K562 (cell line): ENCODE data around the gene FKBP2. TPM values are rescaled to one million over a fixed set of nuclear protein-coding genes. Genes with fewer than 3 reads are reported as not detected.

Source experiments
- C11orf30 ChIP-seq: fragments of 450-650 bp; IDR thresholded peaks from 2 replicates; pipeline ENCODE4 v1.6.1; 2016; ENCODE audit warnings: low read depth, mild to moderate bottlenecking
- NFE2 ChIP-seq: IDR thresholded peaks from 2 replicates; pipeline ENCODE4 v1.6.1; 2014; ENCODE audit warnings: antibody characterized with exemption, low read depth
- SRSF3 ChIP-seq: fragments of 200-400 bp; formaldehyde crosslinking; IDR thresholded peaks from 2 replicates; pipeline ENCODE4 v1.6.1; 2016; ENCODE audit warnings: mild to moderate bottlenecking, low read length, moderate library complexity; ENCODE audit not compliant: insufficient read depth
- TGIF2 ChIP-seq: sonication (generic); formaldehyde crosslinking; IDR thresholded peaks from 2 replicates; pipeline ENCODE4 v1.8.1; 2022; ENCODE audit warnings: mild to moderate bottlenecking, missing genetic modification reagents, moderate library complexity
- ZNF444 ChIP-seq: fragments of 250-450 bp; sonication (Bioruptor Pico); IDR thresholded peaks from 2 replicates; pipeline ENCODE4 v1.4.0; 2020; ENCODE audit warnings: mild to moderate bottlenecking, moderate library complexity
- polyA plus RNA-seq, 8 experiments: library from polyadenylated mRNA; depleted of rRNA in 4 of 8; stranded (reverse) in 5 of 8; unstranded in 3 of 8; fragments of >200 nt; fragmentation: Nextera tagmentation in 2 of 8; fragmentation: Illumina TruSeq in 1 of 8; extraction: Ambion mirVana in 2 of 8; extraction: Trizol in 1 of 8; gene quantifications; 2 replicates each; pipeline versions ENCODE4 v1.2.1 to v1.2.3, GENCODE V29; 2011 to 2014; ENCODE audit warnings: inconsistent platforms in 1 of 8, missing spikeins in 1 of 8
- total RNA-seq, 7 experiments: library from RNA; depleted of rRNA in 6 of 7; stranded (reverse); fragments of >200 nt in 6 of 7; fragmentation: Illumina TruSeq in 2 of 7; extraction: Trizol in 2 of 7; gene quantifications; 2 replicates each; pipeline versions ENCODE4 v1.2.1 to v1.2.3, GENCODE V29; 2011 to 2021; ENCODE audit warnings: low replicate concordance in 1 of 7
- TF ChIP-seq, protein P1 (sequence below): fragments of 200-600 bp; sonication (generic); IDR thresholded peaks from one replicate; pipeline ENCODE4 v1.6.1; 2012; ENCODE audit warnings: mild to moderate bottlenecking, low read depth, low read length, inconsistent platforms
- TF ChIP-seq, protein P2 (sequence below): fragments of 450-650 bp; IDR thresholded peaks from 2 replicates; pipeline ENCODE4 v1.7.0; 2016; ENCODE audit warnings: borderline replicate concordance
- TF ChIP-seq, protein P3 (sequence below): fragments of 450-650 bp; formaldehyde crosslinking; IDR thresholded peaks from 2 replicates; pipeline ENCODE4 v1.4.0; 2020; ENCODE audit warnings: mild to moderate bottlenecking, moderate library complexity
- TF ChIP-seq, protein P4 (sequence below): fragments of 250-450 bp; sonication (Bioruptor Pico); IDR thresholded peaks from 2 replicates; pipeline ENCODE4 v1.5.1; 2021; ENCODE audit warnings: mild to moderate bottlenecking

The FKBP2 gene
- total and polyA plus RNA-seq, 9 of the 15 experiments (the other 6 are each of a cell fraction or from before 2014, with no cell fraction given) = 3.5 to 151 (median 58.1) TPM

DNA sequence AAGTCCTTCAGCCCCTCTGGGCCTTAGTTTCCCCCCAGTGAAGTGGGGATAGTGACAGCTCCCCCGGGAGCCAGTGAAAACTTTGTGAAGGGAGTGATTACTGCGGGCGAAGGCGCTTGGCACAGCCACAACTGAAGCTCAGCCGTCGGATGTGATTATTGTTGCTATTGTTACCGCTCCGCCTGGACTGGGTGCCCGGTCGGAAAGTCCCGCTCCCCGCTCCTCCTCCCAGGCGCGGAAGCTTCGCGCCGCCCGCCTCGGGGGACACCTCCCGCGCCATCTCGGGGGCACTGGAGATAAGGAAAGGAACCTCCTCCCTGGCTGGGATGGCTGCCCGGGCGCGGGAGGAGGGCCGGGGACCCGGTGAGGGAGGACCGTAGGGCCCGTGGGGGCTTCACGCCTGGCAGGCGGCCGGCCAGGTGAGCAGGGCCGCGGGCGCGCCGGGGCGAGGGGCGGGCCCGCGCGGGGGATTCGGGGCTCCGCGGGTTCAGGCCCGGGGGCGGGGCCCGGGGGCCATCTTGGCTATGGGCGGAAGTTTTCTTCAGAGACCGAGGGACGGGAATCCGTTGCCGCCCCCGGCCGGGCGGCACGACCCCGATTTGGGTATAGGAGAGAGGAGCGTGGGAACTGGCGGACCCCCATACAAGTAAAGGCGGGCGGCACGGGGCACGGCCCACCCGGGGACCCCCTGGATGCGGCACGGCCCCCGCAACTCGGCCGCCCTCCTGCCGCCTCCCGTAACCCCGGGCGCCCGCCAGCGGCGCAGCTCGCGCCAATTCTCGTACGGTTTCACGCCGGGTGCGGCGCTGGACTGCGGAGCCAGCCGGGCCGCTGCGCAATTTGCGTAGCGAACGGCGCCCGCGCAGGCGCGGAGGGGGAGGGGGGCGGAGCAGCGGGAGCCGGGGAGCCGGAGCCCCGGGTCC is 44.3 kb downstream of the FKBP2 start, which contains the start of gene GPR137 (continued):
- TF ChIP-seq, protein P1, sequence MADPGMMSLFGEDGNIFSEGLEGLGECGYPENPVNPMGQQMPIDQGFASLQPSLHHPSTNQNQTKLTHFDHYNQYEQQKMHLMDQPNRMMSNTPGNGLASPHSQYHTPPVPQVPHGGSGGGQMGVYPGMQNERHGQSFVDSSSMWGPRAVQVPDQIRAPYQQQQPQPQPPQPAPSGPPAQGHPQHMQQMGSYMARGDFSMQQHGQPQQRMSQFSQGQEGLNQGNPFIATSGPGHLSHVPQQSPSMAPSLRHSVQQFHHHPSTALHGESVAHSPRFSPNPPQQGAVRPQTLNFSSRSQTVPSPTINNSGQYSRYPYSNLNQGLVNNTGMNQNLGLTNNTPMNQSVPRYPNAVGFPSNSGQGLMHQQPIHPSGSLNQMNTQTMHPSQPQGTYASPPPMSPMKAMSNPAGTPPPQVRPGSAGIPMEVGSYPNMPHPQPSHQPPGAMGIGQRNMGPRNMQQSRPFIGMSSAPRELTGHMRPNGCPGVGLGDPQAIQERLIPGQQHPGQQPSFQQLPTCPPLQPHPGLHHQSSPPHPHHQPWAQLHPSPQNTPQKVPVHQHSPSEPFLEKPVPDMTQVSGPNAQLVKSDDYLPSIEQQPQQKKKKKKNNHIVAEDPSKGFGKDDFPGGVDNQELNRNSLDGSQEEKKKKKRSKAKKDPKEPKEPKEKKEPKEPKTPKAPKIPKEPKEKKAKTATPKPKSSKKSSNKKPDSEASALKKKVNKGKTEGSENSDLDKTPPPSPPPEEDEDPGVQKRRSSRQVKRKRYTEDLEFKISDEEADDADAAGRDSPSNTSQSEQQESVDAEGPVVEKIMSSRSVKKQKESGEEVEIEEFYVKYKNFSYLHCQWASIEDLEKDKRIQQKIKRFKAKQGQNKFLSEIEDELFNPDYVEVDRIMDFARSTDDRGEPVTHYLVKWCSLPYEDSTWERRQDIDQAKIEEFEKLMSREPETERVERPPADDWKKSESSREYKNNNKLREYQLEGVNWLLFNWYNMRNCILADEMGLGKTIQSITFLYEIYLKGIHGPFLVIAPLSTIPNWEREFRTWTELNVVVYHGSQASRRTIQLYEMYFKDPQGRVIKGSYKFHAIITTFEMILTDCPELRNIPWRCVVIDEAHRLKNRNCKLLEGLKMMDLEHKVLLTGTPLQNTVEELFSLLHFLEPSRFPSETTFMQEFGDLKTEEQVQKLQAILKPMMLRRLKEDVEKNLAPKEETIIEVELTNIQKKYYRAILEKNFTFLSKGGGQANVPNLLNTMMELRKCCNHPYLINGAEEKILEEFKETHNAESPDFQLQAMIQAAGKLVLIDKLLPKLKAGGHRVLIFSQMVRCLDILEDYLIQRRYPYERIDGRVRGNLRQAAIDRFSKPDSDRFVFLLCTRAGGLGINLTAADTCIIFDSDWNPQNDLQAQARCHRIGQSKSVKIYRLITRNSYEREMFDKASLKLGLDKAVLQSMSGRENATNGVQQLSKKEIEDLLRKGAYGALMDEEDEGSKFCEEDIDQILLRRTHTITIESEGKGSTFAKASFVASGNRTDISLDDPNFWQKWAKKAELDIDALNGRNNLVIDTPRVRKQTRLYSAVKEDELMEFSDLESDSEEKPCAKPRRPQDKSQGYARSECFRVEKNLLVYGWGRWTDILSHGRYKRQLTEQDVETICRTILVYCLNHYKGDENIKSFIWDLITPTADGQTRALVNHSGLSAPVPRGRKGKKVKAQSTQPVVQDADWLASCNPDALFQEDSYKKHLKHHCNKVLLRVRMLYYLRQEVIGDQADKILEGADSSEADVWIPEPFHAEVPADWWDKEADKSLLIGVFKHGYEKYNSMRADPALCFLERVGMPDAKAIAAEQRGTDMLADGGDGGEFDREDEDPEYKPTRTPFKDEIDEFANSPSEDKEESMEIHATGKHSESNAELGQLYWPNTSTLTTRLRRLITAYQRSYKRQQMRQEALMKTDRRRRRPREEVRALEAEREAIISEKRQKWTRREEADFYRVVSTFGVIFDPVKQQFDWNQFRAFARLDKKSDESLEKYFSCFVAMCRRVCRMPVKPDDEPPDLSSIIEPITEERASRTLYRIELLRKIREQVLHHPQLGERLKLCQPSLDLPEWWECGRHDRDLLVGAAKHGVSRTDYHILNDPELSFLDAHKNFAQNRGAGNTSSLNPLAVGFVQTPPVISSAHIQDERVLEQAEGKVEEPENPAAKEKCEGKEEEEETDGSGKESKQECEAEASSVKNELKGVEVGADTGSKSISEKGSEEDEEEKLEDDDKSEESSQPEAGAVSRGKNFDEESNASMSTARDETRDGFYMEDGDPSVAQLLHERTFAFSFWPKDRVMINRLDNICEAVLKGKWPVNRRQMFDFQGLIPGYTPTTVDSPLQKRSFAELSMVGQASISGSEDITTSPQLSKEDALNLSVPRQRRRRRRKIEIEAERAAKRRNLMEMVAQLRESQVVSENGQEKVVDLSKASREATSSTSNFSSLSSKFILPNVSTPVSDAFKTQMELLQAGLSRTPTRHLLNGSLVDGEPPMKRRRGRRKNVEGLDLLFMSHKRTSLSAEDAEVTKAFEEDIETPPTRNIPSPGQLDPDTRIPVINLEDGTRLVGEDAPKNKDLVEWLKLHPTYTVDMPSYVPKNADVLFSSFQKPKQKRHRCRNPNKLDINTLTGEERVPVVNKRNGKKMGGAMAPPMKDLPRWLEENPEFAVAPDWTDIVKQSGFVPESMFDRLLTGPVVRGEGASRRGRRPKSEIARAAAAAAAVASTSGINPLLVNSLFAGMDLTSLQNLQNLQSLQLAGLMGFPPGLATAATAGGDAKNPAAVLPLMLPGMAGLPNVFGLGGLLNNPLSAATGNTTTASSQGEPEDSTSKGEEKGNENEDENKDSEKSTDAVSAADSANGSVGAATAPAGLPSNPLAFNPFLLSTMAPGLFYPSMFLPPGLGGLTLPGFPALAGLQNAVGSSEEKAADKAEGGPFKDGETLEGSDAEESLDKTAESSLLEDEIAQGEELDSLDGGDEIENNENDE = no peak
- TF ChIP-seq C11orf30 (no peak), NFE2 (no peak), SRSF3 (no peak), TGIF2 (CRISPR knock-in tag) (no peak), ZNF444 (CRISPR knock-in tag) (peak; percentile 64; the same call in 1 of the 2 replicates)
- TF ChIP-seq, protein P2, sequence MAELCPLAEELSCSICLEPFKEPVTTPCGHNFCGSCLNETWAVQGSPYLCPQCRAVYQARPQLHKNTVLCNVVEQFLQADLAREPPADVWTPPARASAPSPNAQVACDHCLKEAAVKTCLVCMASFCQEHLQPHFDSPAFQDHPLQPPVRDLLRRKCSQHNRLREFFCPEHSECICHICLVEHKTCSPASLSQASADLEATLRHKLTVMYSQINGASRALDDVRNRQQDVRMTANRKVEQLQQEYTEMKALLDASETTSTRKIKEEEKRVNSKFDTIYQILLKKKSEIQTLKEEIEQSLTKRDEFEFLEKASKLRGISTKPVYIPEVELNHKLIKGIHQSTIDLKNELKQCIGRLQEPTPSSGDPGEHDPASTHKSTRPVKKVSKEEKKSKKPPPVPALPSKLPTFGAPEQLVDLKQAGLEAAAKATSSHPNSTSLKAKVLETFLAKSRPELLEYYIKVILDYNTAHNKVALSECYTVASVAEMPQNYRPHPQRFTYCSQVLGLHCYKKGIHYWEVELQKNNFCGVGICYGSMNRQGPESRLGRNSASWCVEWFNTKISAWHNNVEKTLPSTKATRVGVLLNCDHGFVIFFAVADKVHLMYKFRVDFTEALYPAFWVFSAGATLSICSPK = no peak
- TF ChIP-seq, protein P3, sequence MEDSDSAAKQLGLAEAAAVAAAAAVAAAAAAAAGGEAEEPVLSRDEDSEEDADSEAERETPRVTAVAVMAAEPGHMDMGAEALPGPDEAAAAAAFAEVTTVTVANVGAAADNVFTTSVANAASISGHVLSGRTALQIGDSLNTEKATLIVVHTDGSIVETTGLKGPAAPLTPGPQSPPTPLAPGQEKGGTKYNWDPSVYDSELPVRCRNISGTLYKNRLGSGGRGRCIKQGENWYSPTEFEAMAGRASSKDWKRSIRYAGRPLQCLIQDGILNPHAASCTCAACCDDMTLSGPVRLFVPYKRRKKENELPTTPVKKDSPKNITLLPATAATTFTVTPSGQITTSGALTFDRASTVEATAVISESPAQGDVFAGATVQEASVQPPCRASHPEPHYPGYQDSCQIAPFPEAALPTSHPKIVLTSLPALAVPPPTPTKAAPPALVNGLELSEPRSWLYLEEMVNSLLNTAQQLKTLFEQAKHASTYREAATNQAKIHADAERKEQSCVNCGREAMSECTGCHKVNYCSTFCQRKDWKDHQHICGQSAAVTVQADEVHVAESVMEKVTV = no peak
- TF ChIP-seq, protein P4, sequence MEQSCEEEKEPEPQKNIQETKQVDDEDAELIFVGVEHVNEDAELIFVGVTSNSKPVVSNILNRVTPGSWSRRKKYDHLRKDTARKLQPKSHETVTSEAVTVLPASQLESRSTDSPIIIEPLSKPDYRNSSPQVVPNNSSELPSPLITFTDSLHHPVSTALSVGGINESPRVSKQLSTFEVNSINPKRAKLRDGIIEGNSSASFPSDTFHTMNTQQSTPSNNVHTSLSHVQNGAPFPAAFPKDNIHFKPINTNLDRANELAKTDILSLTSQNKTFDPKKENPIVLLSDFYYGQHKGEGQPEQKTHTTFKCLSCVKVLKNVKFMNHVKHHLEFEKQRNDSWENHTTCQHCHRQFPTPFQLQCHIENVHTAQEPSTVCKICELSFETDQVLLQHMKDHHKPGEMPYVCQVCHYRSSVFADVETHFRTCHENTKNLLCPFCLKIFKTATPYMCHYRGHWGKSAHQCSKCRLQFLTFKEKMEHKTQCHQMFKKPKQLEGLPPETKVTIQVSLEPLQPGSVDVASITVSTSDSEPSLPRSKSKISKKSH (CRISPR knock-in tag) = no peak
